Suprapubic skin (tissue), 4 donors: ENCODE measurements around the gene ARSB. TPM values are rescaled to one million over a fixed set of nuclear protein-coding genes. Genes with fewer than 3 reads are reported as not detected.

Experiments
- DNase-seq, 2 donors: peaks; one replicate each; pipeline ENCODE4 v3.0.0-alpha.2; 2019; ENCODE audit warnings: low spot score in 2 of 2
- H3K27ac ChIP-seq: fragments of 200-600 bp; sonication (generic); one replicate; pipeline ENCODE4 v1.5.1; 2019
- H3K27me3 ChIP-seq: fragments of 200-600 bp; sonication (generic); one replicate; pipeline ENCODE4 v1.5.1; 2019
- H3K36me3 ChIP-seq: fragments of 200-600 bp; sonication (generic); one replicate; pipeline ENCODE4 v1.5.1; 2019
- H3K4me1 ChIP-seq: fragments of 200-600 bp; sonication (generic); one replicate; pipeline ENCODE4 v1.5.1; 2019
- H3K4me3 ChIP-seq: fragments of 200-600 bp; sonication (generic); one replicate; pipeline ENCODE4 v1.5.1; 2019; ENCODE audit warnings: mild to moderate bottlenecking
- H3K9me3 ChIP-seq: fragments of 200-600 bp; sonication (generic); one replicate; pipeline ENCODE4 v1.5.1; 2019
- CTCF ChIP-seq, 2 donors: fragments of 200-600 bp in 1 of 2; fragments of 450-650 bp in 1 of 2; sonication (generic) in 1 of 2; IDR thresholded peaks; one replicate each; pipeline ENCODE4 v1.5.1; 2016 to 2019; ENCODE audit warnings: antibody characterized with exemption in 2 of 2, mild to moderate bottlenecking in 1 of 2, moderate library complexity in 1 of 2
- EP300 ChIP-seq: sonication (generic); formaldehyde crosslinking; IDR thresholded peaks from one replicate; pipeline ENCODE4 v1.6.1; 2017; ENCODE audit warnings: antibody characterized with exemption
- POLR2A ChIP-seq, 2 donors: fragments of 450-650 bp; IDR thresholded peaks; one replicate each; pipeline ENCODE4 v1.6.1; 2017; ENCODE audit warnings: antibody characterized with exemption in 2 of 2, mild to moderate bottlenecking in 2 of 2, moderate library complexity in 2 of 2
- POLR2AphosphoS5 ChIP-seq, 3 donors: sonication (generic); formaldehyde crosslinking; IDR thresholded peaks; one replicate each; pipeline ENCODE4 v1.6.1; 2017; ENCODE audit warnings: antibody characterized with exemption in 3 of 3
- WGBS: methylation state at CpG from one replicate; pipeline ENCODE4 v1.1.5; 2018; 5-methylcytosine and 5-hydroxymethylcytosine counted together
- total RNA-seq, 4 donors: library from RNA; depleted of rRNA; stranded (reverse); fragments of >200 nt; gene quantifications; one replicate each; pipeline ENCODE4 v1.1.0, GENCODE V29; 2016

ARSB gene
- total RNA-seq, 4 donors from 2014 or later, result 3.1 to 5.1 (median 3.4) TPM

GRCh38 chr5:78813906-78814530 lies 171.1 kb downstream of the ARSB start:
- TF ChIP-seq EP300, result no peak
- no peak for TF ChIP-seq POLR2AphosphoS5 (IDR thresholded peaks at IDR 0.05)
- TF ChIP-seq CTCF (IDR thresholded peaks at IDR 0.05), result no peak
- no peak for TF ChIP-seq POLR2A (IDR thresholded peaks at IDR 0.05)
- Histone ChIP-seq H3K36me3 (no peaks in the 10 kb centered on the region), H3K4me3 (no peak overlapping the region), H3K27me3 (no peaks in the 10 kb centered on the region), H3K9me3 (no peaks in the 10 kb centered on the region), H3K27ac (no peak overlapping the region), H3K4me1 (no peaks in the 10 kb centered on the region)
- no peak for DNase-seq
- WGBS, result 86% methylated on average over 2 of the region's 2 CpGs

- H3K27ac ChIP-seq, result no peak overlapping the region
- WGBS, result 90% methylated on average over 1 of the region's 1 CpG
These were observed 171.8 kb downstream of the ARSB start for GRCh38 chr5:78813286-78813685.

GRCh38 chr5:78811866-78812265 lies 173.2 kb downstream of the ARSB start:
- no peaks in the 10 kb centered on the region for H3K27me3 ChIP-seq
- H3K4me3 ChIP-seq, result no peak overlapping the region
- no peak for DNase-seq
- no peaks in the 10 kb centered on the region for H3K9me3 ChIP-seq
- TF ChIP-seq POLR2A (IDR thresholded peaks at IDR 0.05) (no peak), EP300 (no peak), CTCF (IDR thresholded peaks at IDR 0.05) (no peak), POLR2AphosphoS5 (IDR thresholded peaks at IDR 0.05) (no peak)
- H3K36me3 ChIP-seq, result no peaks in the 10 kb centered on the region
- no peaks in the 10 kb centered on the region for H3K4me1 ChIP-seq
- no peak overlapping the region for H3K27ac ChIP-seq
- 73% methylated on average over 1 of the region's 1 CpG for WGBS

More at GRCh38 chr5:78813286-78813685, 171.8 kb downstream of the ARSB start:
- H3K4me3 ChIP-seq, result no peak overlapping the region
- no peaks in the 10 kb centered on the region for H3K36me3 ChIP-seq
- no peaks in the 10 kb centered on the region for H3K9me3 ChIP-seq
- no peak for DNase-seq
- no peak for TF ChIP-seq EP300
- TF ChIP-seq POLR2A (IDR thresholded peaks at IDR 0.05), result no peak
- no peak for TF ChIP-seq POLR2AphosphoS5 (IDR thresholded peaks at IDR 0.05)
- TF ChIP-seq CTCF (IDR thresholded peaks at IDR 0.05), result no peak
- no peaks in the 10 kb centered on the region for H3K4me1 ChIP-seq
- H3K27me3 ChIP-seq, result no peaks in the 10 kb centered on the region

DNA sequence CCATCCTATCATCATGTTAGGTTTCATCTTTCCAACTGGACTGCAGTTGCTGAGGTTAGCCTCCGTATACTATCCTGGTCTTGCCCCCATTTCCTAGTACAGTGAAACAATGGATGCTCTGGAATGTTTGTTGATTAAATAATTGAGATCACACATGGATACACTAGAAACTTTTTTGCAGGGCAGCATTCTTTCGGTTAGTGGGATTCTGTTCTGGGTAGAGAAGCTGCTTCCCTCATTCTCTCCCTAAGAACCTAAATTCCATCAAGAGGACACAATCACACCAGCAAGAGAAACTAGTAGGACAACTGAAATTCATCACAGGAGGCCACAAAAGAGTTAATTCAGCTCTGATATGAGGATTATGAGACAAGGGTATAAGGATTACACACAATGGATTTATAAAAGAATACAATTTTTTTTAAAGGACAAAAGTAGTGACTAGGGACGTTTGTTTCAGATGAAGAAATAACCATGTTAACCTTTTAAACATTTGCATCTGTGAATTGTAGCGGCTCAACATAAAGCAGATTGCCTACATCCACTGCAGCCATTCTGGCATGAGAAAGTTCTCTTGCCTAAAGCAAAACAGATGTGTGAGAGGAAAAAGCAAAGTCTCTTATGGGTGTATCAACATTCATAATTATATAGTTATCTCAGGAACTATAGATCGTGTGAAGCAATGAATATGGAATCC lies 173.8 kb downstream of the ARSB start:
- WGBS, result 66% methylated on average over 5 of the region's 5 CpGs
- Histone ChIP-seq H3K4me1 (no peaks in the 10 kb centered on the region), H3K9me3 (no peaks in the 10 kb centered on the region), H3K4me3 (no peak overlapping the region), H3K27me3 (no peaks in the 10 kb centered on the region), H3K27ac (no peak overlapping the region), H3K36me3 (no peaks in the 10 kb centered on the region)
- no peak for DNase-seq
- TF ChIP-seq CTCF (IDR thresholded peaks at IDR 0.05) (no peak), POLR2AphosphoS5 (IDR thresholded peaks at IDR 0.05) (no peak), POLR2A (IDR thresholded peaks at IDR 0.05) (no peak), EP300 (no peak)

DNA sequence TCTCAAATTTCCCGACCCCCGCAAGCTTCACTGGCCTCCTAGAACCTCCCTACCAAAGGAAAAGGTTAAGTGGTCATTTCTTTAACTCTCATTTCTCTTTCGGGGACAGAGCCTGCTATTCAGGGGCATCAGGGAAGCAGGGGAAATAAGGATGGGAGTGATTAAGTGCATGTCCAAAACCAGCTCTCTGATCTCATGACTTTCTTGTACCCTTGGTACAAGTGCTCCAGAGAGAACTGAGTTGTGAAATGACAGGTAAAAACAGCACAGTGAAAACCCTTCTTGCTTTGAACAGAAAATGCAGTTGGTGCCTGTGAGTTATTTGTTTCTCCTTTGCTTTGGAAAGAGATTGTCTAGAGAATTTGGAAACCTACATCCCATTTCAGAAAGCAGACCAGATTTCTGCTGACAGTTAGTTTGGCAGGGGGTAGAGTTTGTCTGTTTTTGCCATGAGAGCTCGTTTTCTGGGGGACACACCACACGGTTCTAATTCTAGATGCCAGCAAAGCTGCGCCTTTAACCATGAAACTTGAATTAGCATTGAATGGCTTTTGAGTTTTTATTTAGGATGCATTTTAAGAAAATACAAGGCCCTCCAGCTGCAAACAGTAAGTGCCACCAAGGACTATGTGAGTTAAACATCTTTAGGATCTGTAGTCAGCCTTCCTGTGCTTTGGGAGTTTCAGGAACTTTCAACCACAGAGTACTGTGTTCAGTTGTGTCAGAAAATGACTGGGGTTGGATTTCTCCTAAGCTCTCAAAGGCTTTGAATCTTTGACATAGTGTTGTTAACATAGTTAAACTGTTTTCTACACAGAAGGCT lies 174.8 kb downstream of the ARSB start:
- Histone ChIP-seq H3K4me3 (no peak overlapping the region), H3K9me3 (no peaks in the 10 kb centered on the region), H3K27ac (no peak overlapping the region), H3K36me3 (no peaks in the 10 kb centered on the region), H3K4me1 (no peaks in the 10 kb centered on the region), H3K27me3 (no peaks in the 10 kb centered on the region)
- no peak for TF ChIP-seq POLR2AphosphoS5 (IDR thresholded peaks at IDR 0.05)
- no peak for TF ChIP-seq CTCF (IDR thresholded peaks at IDR 0.05)
- TF ChIP-seq EP300, result no peak
- no peak for TF ChIP-seq POLR2A (IDR thresholded peaks at IDR 0.05)
- 82% methylated on average over 6 of the region's 6 CpGs for WGBS
- no peak for DNase-seq
